HCT116 (cell line): ENCODE data around the gene ERAP2. TPM values are rescaled to one million over a fixed set of nuclear protein-coding genes. Genes with fewer than 3 reads are reported as not detected.

Source experiments
- ATAC-seq: fragments of 200-7000 bp; cut with Tn5 transposase; 2 replicates; pipeline ENCODE4 v1.9.1; 2020; ENCODE audit warnings: mild to moderate bottlenecking, moderate library complexity
- BruUV-seq: library from RNA; stranded (reverse); fragments of 400-500 nt; replicated peaks from 2 replicates; lab custom pipeline; 2021; lab: Mats Ljungman, UMichigan
- CTCF ChIA-PET: fragments of 300-600 bp; sonication (Branson Sonifier 250); formaldehyde crosslinking; loops from one replicate; lab custom pipeline; 2021; ENCODE audit warnings: antibody characterized with exemption; lab: Charles Lee
- POLR2A ChIA-PET: fragments of 300-600, 350-600 bp; sonication (Branson Sonifier 250); formaldehyde crosslinking; loops from one replicate; lab custom pipeline; 2021; ENCODE audit warnings: antibody characterized with exemption; lab: Charles Lee
- RAD21 ChIA-PET, 2 experiments: fragments of 300-600 bp; sonication (Branson Sonifier 250); formaldehyde crosslinking; loops; one replicate each; lab custom pipeline; 2023; ENCODE audit warnings: low total read pairs in 2 of 2; ENCODE audit not compliant: uncharacterized antibody in 2 of 2, unreplicated experiment in 2 of 2, low non-redundant PET in 1 of 2; lab: Charles Lee
- DNase-seq: peaks from one replicate; pipeline ENCODE4 v3.0.0-alpha.2; 2010; ENCODE audit warnings: low read depth, low spot score
- H2AFZ ChIP-seq: fragments of 200-600 bp; shearing (Covaris generic), sonication (generic); 2 replicates; pipeline ENCODE4 v1.6.1; 2017; ENCODE audit warnings: low read depth, mixed run types, mixed read lengths, antibody characterized with exemption, low read length; ENCODE audit not compliant: poor library complexity, severe bottlenecking
- H3K27ac ChIP-seq: 2 replicates; pipeline ENCODE4 v1.5.1; 2012; ENCODE audit warnings: low read depth, low read length
- H3K27me3 ChIP-seq: fragments of 200-600 bp; sonication (generic); 2 replicates; pipeline ENCODE4 v1.6.1; 2016; ENCODE audit warnings: mixed run types, low read length, mixed read lengths; ENCODE audit not compliant: insufficient read depth
- H3K36me3 ChIP-seq, 2 experiments: fragments of 200-500 bp in 1 of 2; fragments of 200-600 bp in 1 of 2; sonication (Bioruptor generic) in 1 of 2; sonication (generic) in 1 of 2; 2 replicates each; pipeline versions ENCODE4 v1.5.1 to v1.6.1; 2014 to 2016; ENCODE audit warnings: low read length in 2 of 2, inconsistent platforms in 1 of 2, mixed read lengths in 1 of 2, mixed run types in 1 of 2; ENCODE audit not compliant: insufficient read depth in 2 of 2, control insufficient read depth in 1 of 2
- H3K4me1 ChIP-seq, 2 experiments: fragments of 200-600 bp in 1 of 2; sonication (generic) in 1 of 2; 2 replicates each; pipeline versions ENCODE4 v1.5.1 to v1.6.1; 2012 to 2017; ENCODE audit warnings: low read length in 2 of 2, inconsistent platforms in 1 of 2, mild to moderate bottlenecking in 1 of 2, mixed read lengths in 1 of 2, mixed run types in 1 of 2, moderate library complexity in 1 of 2; ENCODE audit not compliant: insufficient read depth in 2 of 2, control insufficient read depth in 1 of 2
- H3K4me2 ChIP-seq: fragments of 200-600 bp; sonication (generic); 2 replicates; pipeline ENCODE4 v1.6.1; 2017; ENCODE audit warnings: mixed run types, low read length, mixed read lengths
- H3K4me3 ChIP-seq, 2 experiments: fragments of 200-600 bp in 1 of 2; sonication (generic) in 1 of 2; replicated peaks in 1 of 2; 2 replicates each; pipeline ENCODE4 v1.5.1; 2011 to 2016; ENCODE audit warnings: low read length in 2 of 2, control low read depth in 1 of 2, low read depth in 1 of 2, mild to moderate bottlenecking in 1 of 2, mixed read lengths in 1 of 2, mixed run types in 1 of 2
- H3K79me2 ChIP-seq: fragments of 200-600 bp; sonication (generic); 2 replicates; pipeline ENCODE4 v1.6.1; 2017; ENCODE audit warnings: mild to moderate bottlenecking, mixed run types, low read length, moderate library complexity, mixed read lengths; ENCODE audit not compliant: insufficient read depth
- H3K9ac ChIP-seq: fragments of 200-600 bp; sonication (generic); 2 replicates; pipeline ENCODE4 v1.6.1; 2016; ENCODE audit warnings: low read length, mixed read lengths
- H3K9me2 ChIP-seq: fragments of 200-600 bp; sonication (generic), shearing (Covaris generic); 2 replicates; pipeline ENCODE4 v1.6.1; 2017; ENCODE audit warnings: mixed run types, mild to moderate bottlenecking, moderate library complexity; ENCODE audit not compliant: insufficient read depth
- H3K9me3 ChIP-seq, 2 experiments: fragments of 200-500 bp in 1 of 2; fragments of 200-600 bp in 1 of 2; sonication (Bioruptor generic) in 1 of 2; sonication (generic) in 1 of 2; 2 replicates each; pipeline ENCODE4 v1.6.1; 2014 to 2017; ENCODE audit warnings: low read length in 2 of 2, mixed read lengths in 2 of 2, inconsistent platforms in 1 of 2, low read depth in 1 of 2, mild to moderate bottlenecking in 1 of 2, mixed run types in 1 of 2, moderate library complexity in 1 of 2; ENCODE audit not compliant: control insufficient read depth in 1 of 2, insufficient read depth in 1 of 2
- H4K20me1 ChIP-seq: fragments of 200-600 bp; sonication (generic), shearing (Covaris generic); 2 replicates; pipeline ENCODE4 v1.6.1; 2017; ENCODE audit warnings: mixed run types, mild to moderate bottlenecking, moderate library complexity; ENCODE audit not compliant: insufficient read depth
- CBX3 ChIP-seq: IDR thresholded peaks from 2 replicates; pipeline ENCODE4 v1.6.1; 2012; ENCODE audit warnings: low read depth
- CEBPB ChIP-seq: IDR thresholded peaks from 2 replicates; pipeline ENCODE4 v1.6.1; 2012; ENCODE audit warnings: low read depth
- ELF1 ChIP-seq: IDR thresholded peaks from 2 replicates; pipeline ENCODE4 v1.6.1; 2012; ENCODE audit warnings: low read depth, borderline replicate concordance
- FOSL1 ChIP-seq: IDR thresholded peaks from 2 replicates; pipeline ENCODE4 v1.6.1; 2012; ENCODE audit warnings: low read depth
- RAD21 ChIP-seq: IDR thresholded peaks from 2 replicates; pipeline ENCODE4 v1.6.1; 2012; ENCODE audit warnings: low read depth, mild to moderate bottlenecking
- REST ChIP-seq: IDR thresholded peaks from 2 replicates; pipeline ENCODE4 v1.6.1; 2012; ENCODE audit warnings: low read depth
- intact Hi-C: fragments of 100-400 bp; cut with micrococcal nuclease; formaldehyde crosslinking; loops from 2 replicates; pipeline ENCODE4 v1.10.0; 2022
- total RNA-seq: library from RNA; stranded (reverse); gene quantifications from one replicate; pipeline ENCODE4 v1.2.1, GENCODE V29; 2021; ENCODE audit not compliant: unreplicated experiment
- TF ChIP-seq, protein P1 (sequence below): IDR thresholded peaks from 2 replicates; pipeline ENCODE4 v1.6.1; 2011; ENCODE audit warnings: mild to moderate bottlenecking, low read length, moderate library complexity; ENCODE audit not compliant: insufficient replicate concordance; ENCODE audit errors: extremely low read depth

Gene ERAP2
- total RNA-seq, 1 experiment from 2014 or later: 2.2 TPM

DNA sequence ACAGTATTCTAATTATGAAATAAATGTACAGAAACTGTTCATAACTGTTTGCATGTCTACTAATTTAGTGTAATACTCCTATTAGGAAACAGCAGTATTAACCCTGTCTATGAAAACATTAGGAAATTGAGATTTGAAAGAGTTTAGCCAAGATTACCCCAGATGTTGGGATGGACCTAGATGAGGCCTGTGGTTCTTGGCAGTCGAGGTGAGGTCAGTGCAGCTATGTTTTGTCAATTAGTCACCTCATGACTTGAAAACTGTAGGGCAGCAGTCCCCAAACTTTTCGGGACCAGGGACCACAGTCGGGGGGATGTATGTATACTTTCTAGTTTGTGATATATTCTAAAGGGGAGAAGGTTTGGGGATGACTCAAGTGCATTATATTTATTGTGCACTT lies 64.3 kb downstream of the ERAP2 start:
- ChIA-PET CTCF (no interaction called here), RAD21 (no interaction called here), POLR2A (no interaction called here)
- Histone ChIP-seq H3K9ac (no peak overlapping the region), H3K27me3 (no peaks in the 10 kb centered on the region), H3K4me3 (no peak overlapping the region), H3K9me3 (no peaks in the 10 kb centered on the region), H3K4me2 (no peak overlapping the region), H4K20me1 (no peaks in the 10 kb centered on the region), H3K36me3 (no peaks in the 10 kb centered on the region), H3K4me1 (peaks cover 7 to 14% of the 10 kb centered on the region in 2 experiments; a peak in 3 of 4 replicates), H3K9me2 (no peaks in the 10 kb centered on the region), H2AFZ (no peak overlapping the region), H3K79me2 (peaks cover 60% of the 10 kb centered on the region), H3K27ac (no peak overlapping the region)
- ATAC-seq: no peak
- BruUV-seq: no TSS peak
- no peak for DNase-seq
- no peak for TF ChIP-seq REST
- TF ChIP-seq CBX3: no peak
- no peak for TF ChIP-seq CEBPB
- TF ChIP-seq ELF1: no peak
- TF ChIP-seq FOSL1: no peak
- TF ChIP-seq, protein P1, sequence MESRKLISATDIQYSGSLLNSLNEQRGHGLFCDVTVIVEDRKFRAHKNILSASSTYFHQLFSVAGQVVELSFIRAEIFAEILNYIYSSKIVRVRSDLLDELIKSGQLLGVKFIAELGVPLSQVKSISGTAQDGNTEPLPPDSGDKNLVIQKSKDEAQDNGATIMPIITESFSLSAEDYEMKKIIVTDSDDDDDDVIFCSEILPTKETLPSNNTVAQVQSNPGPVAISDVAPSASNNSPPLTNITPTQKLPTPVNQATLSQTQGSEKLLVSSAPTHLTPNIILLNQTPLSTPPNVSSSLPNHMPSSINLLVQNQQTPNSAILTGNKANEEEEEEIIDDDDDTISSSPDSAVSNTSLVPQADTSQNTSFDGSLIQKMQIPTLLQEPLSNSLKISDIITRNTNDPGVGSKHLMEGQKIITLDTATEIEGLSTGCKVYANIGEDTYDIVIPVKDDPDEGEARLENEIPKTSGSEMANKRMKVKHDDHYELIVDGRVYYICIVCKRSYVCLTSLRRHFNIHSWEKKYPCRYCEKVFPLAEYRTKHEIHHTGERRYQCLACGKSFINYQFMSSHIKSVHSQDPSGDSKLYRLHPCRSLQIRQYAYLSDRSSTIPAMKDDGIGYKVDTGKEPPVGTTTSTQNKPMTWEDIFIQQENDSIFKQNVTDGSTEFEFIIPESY: no peak
- no peak for TF ChIP-seq RAD21
- intact Hi-C loops: no loop called here
